T-helper 1 cell treated with Interleukin-12 subunit alpha and Interleukin-12 subunit beta and Interleukin-4 antibody, amounts not matched to agents 30 ng/mL and 1 ng/mL, for 36 hours (primary cell): ENCODE measurements around the gene RHBDL2. TPM values are rescaled to one million over a fixed set of nuclear protein-coding genes. Genes with fewer than 3 reads are reported as not detected.

Experiments
- total RNA-seq: library from RNA; stranded (reverse); gene quantifications from 2 replicates; pipeline ENCODE4 v1.2.3, GENCODE V29; 2022

The RHBDL2 gene
- total RNA-seq, 1 donor from 2014 or later: not detected

Other genes with a start within 250 kb of the RHBDL2 start
- 21.9 and 22.1 TPM in 2 replicates for gene RRAGC, start 82.1 kb downstream of the RHBDL2 start, total RNA-seq
- 30.9 and 41.7 TPM in 2 replicates for gene MYCBP, start 68.5 kb downstream of the RHBDL2 start, total RNA-seq
- not detected in 2 replicates for gene GJA9, start 60.2 kb downstream of the RHBDL2 start, total RNA-seq
- gene AKIRIN1, start 49.4 kb upstream of the RHBDL2 start, total RNA-seq: 72.0 and 74.0 TPM in 2 replicates
- gene NDUFS5, start 84.5 kb upstream of the RHBDL2 start, total RNA-seq: 131 and 139 TPM in 2 replicates